Measurements from ENCODE around the gene SCARF1.

Gene SCARF1

DNA sequence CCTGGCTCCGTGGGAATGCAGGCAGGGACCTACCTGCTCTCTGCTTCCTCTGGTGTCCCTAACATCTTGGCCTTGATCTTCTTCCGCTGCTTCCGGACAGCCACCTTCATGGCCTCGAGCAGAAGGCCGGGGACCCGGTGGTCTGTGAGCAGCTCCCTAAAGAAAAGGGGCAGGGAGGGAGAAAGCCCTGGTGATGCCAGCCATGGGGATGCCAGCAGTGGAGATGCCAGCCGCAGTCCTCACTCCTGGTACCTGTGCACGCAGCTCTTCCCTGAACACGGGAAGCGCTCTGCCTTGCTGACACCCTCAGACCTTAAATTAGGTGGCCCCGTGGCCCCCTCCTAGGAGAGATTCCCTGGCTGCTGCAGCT is 2.3 kb upstream of the SCARF1 start:
- no peak for ATAC-seq

DNA sequence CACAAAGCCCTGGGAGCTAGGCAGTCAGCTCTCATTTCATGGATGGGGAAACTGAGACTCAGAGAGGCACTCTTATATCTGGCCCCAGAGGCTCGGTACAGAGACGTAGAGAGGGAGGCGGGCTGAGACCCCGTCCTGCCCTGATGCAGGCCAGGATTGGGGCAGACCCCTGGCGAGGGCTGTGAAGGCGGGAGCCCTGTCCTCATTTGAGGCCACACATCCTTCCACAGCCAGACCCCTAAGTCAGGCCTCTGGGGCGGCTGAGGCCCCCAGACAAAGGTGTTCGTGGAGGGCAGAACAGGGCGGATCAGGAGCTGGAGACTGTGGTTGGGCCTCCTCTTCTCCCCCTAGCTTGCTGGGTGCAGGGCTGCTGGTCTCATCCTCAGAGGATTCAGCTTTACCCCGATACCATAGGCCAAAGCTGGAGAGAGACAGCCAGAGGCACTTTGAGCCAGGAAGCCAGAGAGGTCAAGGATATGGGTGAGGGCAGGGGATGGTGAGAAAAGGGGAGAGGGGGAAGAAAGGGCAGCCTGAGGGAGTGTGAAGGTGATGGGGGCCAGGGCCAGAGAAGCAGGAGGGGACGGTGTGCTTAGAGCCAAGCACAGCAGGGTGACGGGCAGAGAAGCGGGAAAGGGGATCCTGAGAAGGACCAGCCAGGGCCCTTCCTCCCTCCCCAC is 805 bp upstream of the SCARF1 start:
- ATAC-seq: no peak

DNA sequence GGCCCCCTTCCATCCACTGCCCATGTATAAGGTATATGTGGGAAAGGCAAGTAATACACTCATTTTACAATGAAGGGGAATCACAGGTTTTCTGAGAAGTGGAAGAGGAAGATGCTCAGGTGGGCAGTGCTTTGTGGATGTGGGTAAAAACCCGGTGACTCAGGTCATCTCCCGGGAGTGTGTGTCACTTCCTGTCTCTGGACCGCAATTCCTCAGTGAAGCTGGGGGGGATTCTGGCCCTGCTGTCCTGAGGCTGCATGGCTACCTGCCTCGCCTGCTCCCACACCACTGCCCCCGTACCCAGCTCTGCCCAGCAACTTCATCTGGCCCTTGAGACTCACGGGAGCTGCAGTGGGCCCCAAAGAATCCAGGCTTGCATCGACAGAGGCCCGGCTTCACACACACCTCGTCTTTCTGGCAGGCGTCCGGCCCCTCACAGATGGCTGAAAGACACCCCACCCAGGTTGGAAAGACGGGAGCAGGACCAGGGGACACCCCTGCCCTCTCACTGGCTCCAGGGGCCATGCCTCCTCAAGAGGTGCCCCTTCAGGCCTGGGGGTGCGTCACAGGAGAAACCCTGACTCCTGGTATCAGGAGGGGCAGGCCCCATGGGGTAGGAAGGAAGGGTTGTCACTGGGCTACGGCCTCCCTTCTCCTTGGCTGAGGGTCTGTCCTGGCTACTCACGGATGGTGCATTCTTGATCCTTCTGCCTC is 882 bp downstream of the SCARF1 start:
- peak; percentile 36 to 42 for ATAC-seq

DNA sequence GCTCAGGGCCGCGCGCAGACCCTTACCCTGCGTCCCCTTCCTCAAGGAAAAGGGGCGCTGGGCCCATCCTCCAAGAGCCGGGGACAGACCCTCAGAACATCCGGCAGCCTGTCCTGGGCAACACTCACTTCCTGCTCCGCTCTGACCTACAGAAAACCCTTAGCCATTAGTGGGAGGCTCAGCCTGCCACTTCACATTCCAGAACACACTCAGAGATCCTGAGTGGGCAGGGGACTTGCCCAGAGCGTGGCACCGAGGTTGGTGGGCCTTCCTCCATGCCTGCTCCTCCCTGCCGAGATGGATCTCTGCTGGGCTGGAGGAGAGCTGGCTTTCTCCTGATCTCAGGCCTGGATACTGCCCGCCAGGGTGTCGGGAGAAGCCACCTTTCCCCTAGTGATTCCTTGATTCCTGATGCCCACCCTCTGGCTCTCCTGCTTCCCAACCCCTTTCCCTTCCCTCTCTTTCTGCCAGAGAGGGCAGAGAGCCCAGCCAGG is 1.5 kb downstream of the SCARF1 start:
- ATAC-seq: no peak

DNA sequence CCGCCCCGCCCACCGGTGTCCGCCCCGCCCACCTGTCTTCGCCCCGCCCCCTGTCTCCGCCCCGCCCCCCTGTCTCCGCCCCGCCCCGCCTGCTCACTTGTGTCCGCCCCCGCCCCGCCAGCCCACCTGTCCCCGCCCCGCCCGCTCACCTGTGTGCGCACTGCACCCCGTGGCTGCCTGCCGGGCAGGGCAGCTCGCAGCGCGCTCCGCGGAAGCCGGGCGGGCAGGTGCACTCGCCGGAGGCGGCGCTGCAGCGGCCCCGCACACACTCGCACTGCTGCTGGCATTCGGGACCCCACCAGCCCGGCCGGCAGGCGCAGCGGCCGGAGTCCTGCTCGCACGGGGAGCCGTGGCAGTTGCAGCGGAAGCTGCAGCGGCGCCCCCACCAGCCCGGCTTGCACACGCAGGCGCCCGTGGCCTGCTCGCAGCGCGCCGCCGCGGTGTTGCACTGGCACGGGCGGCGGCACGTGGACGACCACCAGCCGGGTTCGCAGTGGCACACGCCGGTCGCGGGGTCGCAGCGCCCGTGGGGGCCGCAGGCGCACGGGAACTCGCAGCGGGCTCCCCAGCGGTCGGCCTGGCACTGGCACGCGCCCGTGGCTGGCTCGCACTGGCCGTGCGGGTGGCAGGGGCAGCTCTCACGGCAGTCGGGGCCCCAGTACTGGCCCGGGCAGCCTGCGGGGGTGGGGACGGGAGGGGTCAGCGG is 2.1 kb downstream of the SCARF1 start:
- ATAC-seq: peak; percentile 19 to 24

DNA sequence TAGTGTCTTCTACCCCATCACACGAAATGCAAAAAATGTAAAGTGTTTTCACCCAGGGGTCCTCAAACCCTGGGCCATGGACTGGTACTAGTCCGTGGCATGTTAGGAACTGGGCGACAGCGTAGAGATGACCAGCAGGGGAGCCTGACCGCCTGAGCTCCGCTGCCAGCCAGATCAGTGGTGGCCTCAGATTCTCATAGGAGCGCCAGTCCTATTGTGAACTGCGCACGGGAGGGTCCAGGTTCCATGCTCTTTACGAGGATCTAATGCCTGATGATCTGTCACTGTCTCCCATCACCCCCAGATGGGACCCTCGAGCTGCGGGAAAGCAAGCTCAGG is 4.5 kb downstream of the SCARF1 start:
- no peak for ATAC-seq

DNA sequence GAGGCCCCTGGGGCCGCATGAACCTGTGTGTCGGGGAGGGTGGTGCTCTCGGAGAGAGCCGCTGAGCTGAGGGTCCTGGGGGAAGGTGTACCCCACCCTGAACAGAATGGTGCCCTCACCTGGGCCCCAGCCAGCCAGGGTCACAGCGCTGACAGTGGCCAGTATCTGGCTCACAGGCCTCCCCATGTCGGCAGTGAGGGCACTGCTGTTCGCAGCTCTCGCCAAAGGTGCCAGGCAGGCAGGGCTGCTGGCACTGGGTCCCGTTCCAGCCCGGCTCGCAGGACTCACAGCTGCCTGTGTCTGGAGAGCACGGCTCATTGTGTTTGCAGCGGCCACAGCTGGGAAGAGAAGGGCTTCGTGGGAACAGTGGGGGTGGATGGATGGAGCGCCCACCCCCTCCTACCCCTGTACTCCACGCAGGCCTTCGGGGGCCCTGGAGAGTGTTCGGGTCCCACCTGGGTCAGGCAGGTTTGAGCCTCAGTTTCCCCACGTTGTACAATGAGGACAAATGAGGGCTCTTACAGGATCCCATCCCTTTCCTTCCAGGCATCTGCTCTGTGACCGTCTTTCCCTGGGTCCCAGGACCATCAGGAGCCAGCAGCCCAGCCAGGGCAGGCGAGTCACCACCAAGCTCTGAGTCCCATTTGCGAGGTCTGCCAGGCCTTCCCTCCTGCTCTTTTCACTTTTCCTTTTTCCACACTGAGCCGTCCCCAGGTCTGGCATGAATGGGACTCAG is 5.0 kb downstream of the SCARF1 start:
- ATAC-seq: no peak

DNA sequence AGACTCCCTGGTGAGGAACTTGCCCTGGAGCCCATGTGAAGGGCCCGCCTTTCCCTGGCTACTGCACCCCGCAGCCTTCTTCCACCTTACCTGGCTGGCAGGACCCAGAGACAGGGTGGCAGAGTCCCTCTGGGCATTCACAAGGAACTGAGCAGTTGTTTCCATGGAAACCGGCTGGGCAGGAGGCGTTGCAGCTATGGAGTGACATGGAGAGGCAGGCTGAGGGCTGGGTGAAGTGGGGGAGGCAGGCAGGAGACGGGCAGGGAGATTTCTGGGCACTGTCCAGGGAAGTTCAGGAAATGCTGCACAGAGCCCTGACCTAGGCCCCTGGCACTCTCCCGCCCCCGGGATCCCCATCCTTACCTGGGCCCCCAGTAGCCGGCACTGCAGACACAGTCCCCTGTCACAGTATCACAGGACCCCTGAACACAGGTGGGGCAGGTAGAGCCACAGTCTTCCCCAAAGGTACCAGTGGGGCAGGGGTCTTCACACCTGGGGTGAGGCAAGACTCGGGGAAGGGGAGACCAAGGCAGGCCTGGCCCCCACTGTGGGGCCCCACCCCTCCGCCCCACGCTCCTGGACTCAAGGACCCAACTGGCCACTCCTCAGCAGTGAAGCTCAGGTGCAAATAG is 5.9 kb downstream of the SCARF1 start:
- ATAC-seq: no peak

DNA sequence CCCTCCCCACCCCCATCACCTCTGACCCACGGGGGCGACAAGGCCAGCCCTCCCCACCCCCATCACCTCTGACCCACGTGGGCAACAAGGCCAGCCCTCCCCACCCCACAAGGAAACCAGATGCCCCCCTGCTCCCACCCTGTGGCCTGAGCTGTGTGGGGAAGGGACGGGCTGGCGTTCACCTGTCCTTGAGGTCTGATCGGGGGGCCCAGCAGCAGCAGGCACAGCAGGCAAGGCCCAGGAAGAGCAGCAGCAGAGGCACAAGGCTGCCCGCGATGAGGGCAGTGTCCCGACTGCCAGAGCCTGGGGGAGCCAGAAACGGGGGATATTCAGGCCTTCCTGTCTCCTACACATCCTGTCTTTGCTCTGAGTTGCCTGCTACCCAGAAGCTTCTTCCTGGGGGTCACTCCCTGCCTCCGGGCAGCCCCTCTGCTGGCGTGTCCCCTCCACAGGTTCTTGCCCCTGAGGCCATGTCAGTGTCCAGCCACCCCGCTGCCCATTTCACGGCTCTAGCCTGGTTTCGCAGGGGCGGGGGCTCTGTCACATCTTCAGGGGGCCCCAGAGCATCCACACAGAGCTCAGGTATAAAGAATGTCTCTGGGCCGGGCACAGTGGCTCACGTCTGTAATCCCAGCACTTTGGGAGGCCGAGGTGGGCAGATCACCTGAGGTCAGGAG is 6.8 kb downstream of the SCARF1 start:
- ATAC-seq: no peak

DNA sequence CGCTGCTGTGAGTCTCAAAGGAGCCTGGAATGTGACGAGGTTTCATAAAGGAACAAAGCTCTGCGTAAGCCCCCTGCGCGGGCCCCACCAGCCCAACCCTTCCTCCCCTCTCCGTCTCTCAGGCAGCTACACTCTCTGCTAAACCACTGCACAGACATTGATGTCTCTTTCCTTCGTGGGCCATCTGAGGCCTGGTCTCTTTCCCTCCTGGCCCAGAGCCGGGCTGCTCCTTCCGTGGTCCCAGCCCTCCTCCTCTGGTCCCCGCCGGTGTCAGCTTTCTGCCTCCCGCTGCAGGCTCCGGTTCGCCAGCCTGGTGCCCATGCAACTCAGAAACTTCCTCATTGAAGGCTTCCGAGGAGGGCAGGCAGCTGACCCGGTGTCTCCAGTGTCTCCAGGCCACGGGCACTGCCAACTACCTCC is 7.4 kb downstream of the SCARF1 start:
- no peak for ATAC-seq

DNA sequence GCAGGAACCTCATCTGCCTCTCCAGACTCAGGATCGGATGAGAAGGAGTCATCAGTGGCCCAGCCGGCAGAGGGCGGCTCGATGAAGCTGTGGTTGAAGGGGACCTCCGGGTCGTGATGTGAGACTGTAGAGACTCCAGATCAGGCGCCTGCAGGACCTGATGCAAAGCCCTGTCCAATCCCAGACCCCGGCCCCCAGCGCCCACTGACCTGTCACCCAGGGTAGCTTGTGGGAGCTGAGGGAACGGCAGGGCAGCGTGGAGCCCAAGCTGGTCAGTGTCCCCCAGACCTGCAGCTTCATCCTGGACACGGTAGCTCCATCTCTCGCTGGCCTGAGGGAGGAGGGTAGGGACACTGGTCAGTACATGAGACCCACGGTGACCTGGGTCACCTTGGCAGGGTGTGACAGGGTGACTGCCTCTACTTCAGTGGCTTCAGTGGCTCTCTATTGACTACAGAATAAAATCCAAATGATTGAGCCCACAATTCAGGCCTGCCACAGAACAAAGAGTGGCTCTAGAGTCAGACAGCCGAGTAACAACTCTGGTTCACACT is 8.7 kb downstream of the SCARF1 start:
- ATAC-seq: no peak

DNA sequence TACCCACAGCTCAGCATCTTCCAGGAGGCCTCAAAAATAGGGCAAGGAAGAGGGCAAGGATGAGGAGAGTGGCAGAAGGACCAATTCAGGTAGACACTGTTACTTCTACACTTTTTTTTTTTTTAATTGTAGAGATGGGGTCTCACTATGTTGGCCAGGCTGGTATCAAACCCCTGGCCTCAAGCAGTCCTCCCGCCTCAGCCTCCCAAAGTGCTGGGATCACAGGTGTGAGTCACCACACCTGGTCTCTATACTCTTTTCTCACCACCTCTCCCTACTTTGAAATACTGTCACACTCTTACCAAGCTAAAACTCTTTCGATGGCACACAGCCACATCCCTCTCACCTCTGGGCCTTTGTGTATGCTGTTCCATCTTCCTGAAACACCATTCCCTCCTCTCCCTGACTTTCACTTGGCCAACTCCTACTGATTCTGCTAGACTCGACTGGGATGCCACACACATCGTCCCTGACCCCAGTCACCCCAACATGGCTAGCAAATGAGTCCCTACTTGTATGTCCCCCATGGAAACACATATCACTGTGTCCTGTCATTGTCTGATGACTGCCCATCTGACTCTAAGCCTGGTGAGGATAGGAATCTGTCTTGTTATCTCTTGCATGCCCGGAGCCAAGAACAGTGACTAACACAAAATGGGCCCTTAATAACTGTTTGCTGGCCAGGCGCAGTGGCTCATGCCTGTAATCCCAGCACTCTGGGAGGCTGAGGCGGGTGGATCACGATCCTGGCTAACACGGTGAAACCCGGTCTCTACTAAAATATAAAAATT is 9.7 kb downstream of the SCARF1 start:
- ATAC-seq: no peak

DNA sequence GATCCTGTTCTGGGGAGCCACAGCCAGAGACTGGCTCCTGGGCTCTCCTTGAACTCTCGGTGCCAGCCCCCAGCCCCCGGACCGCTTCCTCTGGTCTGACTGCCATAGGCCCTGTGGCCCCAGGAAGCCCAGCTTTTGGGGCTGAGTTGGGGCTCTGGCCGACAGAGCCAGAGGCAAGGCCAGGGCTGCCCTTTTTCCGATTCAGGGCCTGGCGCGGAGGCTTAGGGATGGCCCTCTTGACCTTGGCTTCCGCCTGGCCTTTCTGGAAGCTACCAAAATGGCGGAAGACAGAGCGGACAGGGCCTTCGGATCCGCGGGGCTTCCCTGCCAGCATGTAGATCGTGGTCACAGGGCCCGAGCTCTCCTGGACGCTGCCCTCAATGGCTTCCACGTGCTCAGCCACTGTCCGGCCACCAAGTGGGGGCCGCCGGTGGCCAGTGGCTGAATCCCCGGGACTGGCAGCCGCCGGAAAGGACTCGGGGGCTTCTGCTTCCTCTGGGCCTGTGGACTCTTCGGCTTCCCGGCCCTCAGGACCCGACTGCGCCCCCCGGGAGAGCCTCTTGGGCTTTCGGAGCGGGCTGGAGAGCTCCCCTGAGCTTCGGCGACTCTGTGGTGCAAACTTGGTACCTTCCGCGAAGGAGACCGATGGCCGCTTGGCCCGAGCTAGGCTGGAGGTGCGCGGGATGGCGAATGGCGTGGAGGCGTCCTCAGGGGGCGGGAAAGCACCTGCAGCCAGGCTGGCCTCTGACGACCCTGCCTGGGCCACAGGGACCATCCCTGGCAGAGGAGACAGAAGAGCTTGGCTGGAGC is 10.5 kb downstream of the SCARF1 start:
- no peak for ATAC-seq

DNA sequence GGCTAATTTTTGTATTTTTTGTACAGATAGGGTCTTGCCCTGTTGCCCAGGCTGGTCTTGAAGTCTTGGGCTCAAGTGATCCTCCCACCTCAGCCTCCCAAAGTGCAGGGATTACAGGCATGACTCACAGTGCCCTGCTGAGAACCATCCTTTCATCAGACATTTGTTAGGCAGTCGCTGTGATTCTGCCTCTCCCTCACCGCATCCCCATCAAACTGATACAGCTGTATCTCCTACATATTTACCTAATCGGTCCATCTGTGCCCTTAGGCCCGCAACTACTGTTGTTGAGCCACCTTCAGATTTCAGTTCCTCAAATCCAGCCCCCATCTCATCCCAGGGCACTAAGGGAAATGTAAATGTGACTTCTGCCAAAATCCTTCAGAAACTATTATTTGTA is 14.9 kb downstream of the SCARF1 start:
- no peak for ATAC-seq

DNA sequence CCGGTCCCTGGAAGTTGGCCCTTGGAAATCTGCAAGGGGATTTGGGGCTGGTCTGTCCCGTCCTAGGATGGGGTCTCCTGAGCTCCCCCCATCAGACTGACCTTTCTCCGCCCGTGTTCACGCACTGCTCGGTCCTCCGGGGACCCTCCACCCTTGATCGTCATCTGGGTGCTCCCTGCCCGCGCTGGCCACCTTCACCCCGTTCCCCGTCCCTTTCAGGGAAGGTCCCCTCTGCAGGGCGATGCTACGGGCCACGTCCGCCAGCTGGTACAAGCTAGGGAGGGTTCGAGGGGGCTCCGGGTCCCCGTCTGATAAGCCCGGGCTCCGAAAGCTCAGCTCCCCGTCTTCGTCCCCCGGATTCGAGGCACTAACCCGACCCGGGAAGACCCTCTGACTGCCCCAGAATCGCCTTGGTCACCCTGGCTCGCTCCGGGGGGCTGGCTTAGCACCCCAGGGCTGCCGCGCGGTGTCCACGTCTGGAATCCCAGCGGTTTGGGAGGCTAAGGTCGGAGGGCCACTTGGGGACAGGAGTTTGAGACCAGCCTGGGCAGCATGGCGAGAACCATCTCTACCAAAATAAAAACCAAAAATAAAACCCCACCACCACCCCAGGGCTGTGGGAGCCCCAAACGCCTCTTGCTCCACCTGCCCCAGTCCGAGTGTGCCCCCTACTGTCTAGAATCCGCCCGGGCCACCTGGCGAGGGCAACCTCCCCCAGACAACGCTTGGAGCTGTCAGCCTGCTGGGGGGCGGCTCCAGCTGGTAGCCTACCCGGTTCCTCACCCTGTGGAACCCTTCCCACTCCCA is 15.8 kb downstream of the SCARF1 start:
- ATAC-seq: peak; percentile 26 to 36

DNA sequence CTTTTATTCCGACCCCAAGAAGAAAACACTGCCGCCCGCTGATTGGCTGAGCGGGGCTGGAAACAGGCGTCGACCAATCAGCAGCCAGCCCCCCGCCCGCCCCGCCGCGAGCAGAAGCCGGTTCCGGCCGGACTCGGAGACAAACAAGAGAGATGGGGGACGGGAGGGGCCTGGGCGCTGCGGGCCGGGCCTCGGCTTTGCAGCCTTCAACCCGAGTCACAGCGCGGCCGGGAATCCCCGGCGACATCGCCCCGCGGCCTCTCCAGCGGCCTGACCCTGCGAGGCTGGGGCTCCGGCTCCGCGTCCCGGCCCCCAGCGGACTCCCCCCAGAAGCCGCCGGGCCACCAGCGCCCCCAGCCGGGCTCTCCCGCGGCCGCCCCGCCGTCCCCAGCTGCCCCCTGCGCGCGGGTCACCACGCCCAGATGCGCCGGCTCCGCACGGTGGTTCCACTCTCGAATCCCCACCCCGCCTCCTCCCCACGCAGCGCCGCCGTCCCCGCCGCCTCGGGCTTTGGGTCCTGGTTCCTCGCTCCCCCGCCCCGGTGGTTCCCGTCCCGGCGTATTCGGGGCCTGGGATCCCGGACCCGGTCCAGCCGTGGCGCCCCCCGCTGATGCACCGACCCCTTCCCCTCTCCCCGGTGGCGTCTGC is 16.6 kb downstream of the SCARF1 start:
- peak; percentile 80 to 81 for ATAC-seq

DNA sequence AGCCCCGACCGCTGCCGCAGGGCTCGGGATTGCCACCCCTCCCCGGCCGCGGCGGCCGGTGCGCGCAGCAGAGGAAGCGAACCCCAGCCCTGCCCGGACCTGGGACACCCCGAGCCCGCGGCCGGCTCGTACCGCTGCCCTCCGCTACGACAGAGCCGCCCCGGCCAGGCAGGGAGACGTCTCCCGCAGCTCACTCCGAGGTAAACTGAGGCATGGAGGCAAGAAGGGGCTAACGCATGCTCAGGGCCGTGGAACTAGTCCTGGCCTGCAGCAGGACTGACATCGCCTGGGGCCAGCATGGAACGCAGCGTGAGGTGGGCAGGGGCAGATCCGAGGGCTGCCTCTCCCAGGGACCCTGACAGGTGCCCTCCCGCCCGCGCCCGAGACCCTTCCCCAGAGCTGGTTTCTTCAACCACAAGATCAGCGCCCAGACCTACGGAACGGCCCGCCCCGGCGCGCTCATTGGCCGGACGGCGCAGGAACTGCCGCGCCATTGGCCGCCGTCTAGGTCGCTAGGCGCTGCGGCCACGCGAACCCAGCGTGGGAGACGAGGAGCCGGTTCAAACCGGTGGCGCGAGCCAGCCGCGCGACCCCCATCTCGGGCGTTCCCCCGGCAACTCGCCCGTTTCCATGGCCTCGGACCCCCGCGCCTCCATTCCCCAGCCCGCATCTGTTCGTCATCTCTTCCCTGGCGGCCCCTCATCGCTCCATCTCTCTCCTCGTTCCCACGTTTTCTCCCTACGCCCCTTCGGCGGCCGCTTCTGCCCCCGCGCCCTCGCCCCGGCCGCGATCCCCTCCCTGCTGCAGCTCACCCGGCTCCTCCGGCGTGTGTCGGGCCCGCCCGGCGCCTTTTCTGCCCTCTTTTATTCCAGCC is 17.3 kb downstream of the SCARF1 start, which contains the start of gene SLC43A2:
Gene SLC43A2 (minus strand): TSS at position 853 of the 874 bp plus-strand sequence. CDS start 960 bp downstream, outside the sequence.
- ATAC-seq: peak; percentile 79 to 84
